Measurements from ENCODE around the gene IMMP2L. TPM values are rescaled to one million over a fixed set of nuclear protein-coding genes. Genes with fewer than 3 reads are reported as not detected.

Gene IMMP2L
- total RNA-seq, 1 donor from 2014 or later, result 19.0 TPM

DNA sequence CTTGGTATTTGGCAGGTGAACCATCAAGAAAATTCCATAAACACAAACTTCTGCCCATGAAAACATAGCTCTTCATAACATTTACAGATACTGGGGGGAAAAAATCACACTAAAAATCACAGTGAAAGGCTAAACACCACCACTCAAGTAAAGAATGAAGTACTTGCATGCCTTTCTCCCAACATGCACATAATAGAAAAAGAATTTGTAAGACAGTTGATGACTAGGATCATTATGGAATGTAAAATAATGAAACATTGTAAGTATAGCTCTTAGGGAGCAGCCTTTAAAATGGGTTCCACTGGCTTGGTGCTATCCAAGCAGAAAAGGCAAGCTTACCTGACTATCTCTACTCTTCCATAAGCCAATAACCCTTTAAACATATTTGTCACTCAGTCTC lies 771.3 kb downstream of the IMMP2L start:
- Histone ChIP-seq H3K36me3 (ENCODE audit: control insufficient read depth, insufficient read depth, low read length) (no peaks in the 10 kb centered on the region), H3K4me3 (ENCODE audit: low read depth, low read length) (no peak overlapping the region), H3K27me3 (ENCODE audit: control insufficient read depth, insufficient read depth, low read length) (no peaks in the 10 kb centered on the region)
- no peak for FAIRE-seq
- TF ChIP-seq, protein P1, sequence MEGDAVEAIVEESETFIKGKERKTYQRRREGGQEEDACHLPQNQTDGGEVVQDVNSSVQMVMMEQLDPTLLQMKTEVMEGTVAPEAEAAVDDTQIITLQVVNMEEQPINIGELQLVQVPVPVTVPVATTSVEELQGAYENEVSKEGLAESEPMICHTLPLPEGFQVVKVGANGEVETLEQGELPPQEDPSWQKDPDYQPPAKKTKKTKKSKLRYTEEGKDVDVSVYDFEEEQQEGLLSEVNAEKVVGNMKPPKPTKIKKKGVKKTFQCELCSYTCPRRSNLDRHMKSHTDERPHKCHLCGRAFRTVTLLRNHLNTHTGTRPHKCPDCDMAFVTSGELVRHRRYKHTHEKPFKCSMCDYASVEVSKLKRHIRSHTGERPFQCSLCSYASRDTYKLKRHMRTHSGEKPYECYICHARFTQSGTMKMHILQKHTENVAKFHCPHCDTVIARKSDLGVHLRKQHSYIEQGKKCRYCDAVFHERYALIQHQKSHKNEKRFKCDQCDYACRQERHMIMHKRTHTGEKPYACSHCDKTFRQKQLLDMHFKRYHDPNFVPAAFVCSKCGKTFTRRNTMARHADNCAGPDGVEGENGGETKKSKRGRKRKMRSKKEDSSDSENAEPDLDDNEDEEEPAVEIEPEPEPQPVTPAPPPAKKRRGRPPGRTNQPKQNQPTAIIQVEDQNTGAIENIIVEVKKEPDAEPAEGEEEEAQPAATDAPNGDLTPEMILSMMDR (IDR thresholded peaks at IDR 0.05; ENCODE audit: insufficient read depth, low read length, severe bottlenecking), result no peak
- DNase-seq (ENCODE audit: low read depth), result no peak

DNA sequence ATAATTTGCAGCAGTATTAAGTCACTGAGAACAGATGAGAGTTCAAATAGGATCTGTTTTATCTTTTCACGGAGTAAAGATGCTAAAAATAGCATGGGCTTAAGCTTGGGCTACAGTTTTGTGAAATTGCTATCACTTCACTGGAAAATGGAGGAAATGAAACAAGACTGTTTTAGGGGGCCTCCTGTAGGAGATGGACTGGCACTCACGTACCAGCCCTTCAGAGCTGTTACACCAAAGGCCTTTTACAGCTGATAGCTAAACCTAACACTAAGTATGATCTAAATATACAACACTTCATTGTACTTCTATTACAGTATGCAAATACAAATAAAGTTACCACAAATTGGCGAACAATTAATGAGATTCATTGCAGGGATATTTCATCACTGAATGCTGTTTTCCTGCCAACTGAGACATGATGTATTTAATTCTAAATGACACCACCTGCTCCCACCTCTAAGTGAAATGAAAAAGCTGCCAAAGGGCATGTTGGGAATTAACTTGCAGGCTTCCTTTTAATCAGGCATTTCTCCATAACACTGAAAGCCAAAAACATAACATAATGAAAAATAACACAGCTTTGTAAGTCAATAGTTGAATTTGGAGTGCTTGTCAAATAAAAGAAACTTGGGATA lies 775.8 kb downstream of the IMMP2L start:
- DNase-seq (ENCODE audit: low read depth) (no peak), FAIRE-seq (no peak)
- TF ChIP-seq, protein P1 (IDR thresholded peaks at IDR 0.05; ENCODE audit: insufficient read depth, low read length, severe bottlenecking), result no peak
- Histone ChIP-seq H3K27me3 (ENCODE audit: control insufficient read depth, insufficient read depth, low read length) (no peaks in the 10 kb centered on the region), H3K36me3 (ENCODE audit: control insufficient read depth, insufficient read depth, low read length) (no peaks in the 10 kb centered on the region), H3K4me3 (ENCODE audit: low read depth, low read length) (no peak overlapping the region)

DNA sequence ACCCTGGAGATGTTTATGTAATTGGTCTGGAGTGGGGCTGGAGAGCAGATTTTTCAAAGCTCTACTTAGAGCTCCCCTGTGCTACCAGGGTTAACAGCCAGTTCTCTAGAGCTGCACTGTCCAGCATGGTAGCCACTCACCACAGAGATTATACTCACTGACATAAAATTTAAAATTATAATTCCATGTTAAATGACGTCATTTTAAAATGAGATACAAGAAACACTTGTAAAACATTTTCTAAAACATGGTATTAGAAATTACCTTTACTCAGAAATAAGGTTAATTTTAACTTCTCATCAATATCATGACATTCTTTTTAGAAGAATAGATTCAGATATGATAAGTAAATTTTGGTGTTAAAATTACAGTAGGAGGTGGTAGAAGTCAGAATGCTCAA lies 777.5 kb downstream of the IMMP2L start:
- H3K27me3 ChIP-seq (ENCODE audit: control insufficient read depth, insufficient read depth, low read length), result no peaks in the 10 kb centered on the region
- DNase-seq (ENCODE audit: low read depth) (no peak), FAIRE-seq (no peak)
- TF ChIP-seq, protein P1 (IDR thresholded peaks at IDR 0.05; ENCODE audit: insufficient read depth, low read length, severe bottlenecking), result no peak
- no peak overlapping the region for H3K4me3 ChIP-seq (ENCODE audit: low read depth, low read length)
- H3K36me3 ChIP-seq (ENCODE audit: control insufficient read depth, insufficient read depth, low read length), result no peaks in the 10 kb centered on the region

DNA sequence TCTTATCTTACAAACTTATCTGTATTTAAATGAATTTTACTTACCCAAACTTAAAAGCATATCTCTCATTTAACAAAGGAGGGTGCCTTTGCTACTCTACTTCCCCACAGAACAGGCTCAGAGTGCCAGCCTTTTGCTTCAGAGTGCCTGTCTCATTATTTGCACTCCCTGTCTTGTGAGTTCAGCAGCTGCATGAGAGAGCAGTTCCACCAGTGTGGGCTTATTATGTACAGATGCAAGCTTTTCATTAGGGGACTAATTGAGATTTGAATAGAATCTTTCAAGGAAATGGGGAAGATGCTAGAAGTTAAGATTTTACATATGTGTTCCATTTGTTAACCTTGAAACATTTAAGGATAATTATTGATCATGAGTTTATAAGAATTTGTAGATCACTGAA lies 781.6 kb downstream of the IMMP2L start:
- DNase-seq (ENCODE audit: low read depth) (no peak), FAIRE-seq (no peak)
- H3K4me3 ChIP-seq (ENCODE audit: low read depth, low read length), result no peak overlapping the region
- TF ChIP-seq, protein P1 (IDR thresholded peaks at IDR 0.05; ENCODE audit: insufficient read depth, low read length, severe bottlenecking), result no peak
- H3K27me3 ChIP-seq (ENCODE audit: control insufficient read depth, insufficient read depth, low read length), result no peaks in the 10 kb centered on the region
- no peaks in the 10 kb centered on the region for H3K36me3 ChIP-seq (ENCODE audit: control insufficient read depth, insufficient read depth, low read length)

DNA sequence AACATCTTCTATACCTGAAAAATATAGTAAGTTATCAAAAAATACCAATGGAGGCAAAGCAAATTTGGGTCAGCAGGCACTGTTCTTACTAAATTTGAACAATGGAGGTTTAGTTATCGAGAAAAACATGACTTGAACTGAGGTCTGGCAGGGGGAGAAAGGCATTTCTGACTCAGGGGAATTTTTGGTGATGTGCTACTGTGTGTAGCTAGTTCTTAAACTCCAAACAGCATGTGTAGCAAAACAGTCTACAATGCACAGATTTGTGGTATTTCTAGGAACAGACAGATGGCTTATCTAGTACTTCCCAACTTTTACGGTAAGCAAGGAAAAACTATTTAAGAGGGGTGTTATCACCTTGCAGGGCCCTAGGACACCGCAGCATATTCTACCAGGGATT lies 783.0 kb downstream of the IMMP2L start:
- no peaks in the 10 kb centered on the region for H3K36me3 ChIP-seq (ENCODE audit: control insufficient read depth, insufficient read depth, low read length)
- FAIRE-seq (no peak), DNase-seq (ENCODE audit: low read depth) (no peak)

More for the DNA sequence above, 783.0 kb downstream of the IMMP2L start:
- H3K27me3 ChIP-seq (ENCODE audit: control insufficient read depth, insufficient read depth, low read length), result no peaks in the 10 kb centered on the region
- TF ChIP-seq, protein P1 (IDR thresholded peaks at IDR 0.05; ENCODE audit: insufficient read depth, low read length, severe bottlenecking), result no peak
- no peak overlapping the region for H3K4me3 ChIP-seq (ENCODE audit: low read depth, low read length)
